ENCODE measurements around the gene TMTC2.
"Not testable (repeated sequence)": the region's sequence is repeated elsewhere in the genome, so short reads cannot be mapped to it uniquely, and the experiment has no call there.

The TMTC2 gene

DNA sequence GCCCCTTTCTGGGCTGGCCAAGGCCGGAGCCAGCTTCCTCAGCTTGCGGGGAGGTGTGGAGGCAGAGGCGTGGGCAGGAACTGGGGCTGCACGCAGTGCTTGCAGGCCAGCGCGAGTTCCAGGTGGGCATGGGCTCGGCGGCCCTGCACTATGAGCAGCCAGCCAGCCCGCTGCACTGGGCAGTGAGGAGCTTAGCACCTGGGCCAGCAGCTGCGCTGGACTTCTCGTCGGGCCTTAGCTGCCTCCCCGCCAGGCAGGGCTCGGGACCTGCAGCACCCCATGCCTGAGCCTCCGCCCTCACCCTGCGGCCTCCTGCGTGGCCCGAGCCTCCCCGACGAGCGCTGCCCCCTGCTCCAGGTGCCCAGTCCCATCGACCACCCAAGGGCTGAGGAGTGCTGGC lies 42.0 kb downstream of the TMTC2 start:
- DNase-seq = no peak

- no peak for DNase-seq
Observed at GRCh38 chr12:82730953-82731459, 44.3 kb downstream of the TMTC2 start.

- no peak for DNase-seq
Observed at GRCh38 chr12:82740129-82741000, 53.7 kb downstream of the TMTC2 start.

DNA sequence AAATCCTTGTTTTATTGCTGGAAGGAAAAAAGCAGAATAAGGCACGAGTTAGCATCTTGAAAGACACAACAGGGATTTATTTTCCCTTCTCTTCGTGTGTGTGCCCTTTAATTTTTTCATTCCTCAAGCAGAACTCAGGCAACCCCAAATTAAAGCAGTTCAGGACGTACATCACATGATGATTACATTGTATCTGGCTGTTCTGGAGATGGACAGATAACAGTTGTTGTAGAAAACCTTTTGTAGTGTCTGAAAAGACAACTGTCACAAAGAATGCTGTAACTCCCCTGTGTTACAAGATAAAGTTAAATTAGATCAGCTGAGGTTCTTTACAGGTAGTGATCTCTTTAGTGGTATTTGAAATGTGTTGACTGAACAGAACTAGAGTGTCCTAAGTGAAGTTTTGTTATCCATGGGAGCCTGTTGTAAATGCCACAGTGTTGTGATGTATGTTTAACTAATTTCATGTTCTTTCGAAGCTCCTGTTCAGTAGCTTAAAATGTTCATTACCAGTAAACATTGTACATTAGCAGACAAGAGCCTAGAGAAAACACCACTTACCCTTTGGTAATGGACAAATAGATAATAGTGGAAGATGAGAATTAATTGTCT lies 58.5 kb downstream of the TMTC2 start:
- no peak for DNase-seq

- DNase-seq = no peak
Observed at GRCh38 chr12:82745807-82746206, 59.1 kb downstream of the TMTC2 start.

- DNase-seq = no peak
Observed at GRCh38 chr12:82746668-82747067, 60.0 kb downstream of the TMTC2 start.

DNA sequence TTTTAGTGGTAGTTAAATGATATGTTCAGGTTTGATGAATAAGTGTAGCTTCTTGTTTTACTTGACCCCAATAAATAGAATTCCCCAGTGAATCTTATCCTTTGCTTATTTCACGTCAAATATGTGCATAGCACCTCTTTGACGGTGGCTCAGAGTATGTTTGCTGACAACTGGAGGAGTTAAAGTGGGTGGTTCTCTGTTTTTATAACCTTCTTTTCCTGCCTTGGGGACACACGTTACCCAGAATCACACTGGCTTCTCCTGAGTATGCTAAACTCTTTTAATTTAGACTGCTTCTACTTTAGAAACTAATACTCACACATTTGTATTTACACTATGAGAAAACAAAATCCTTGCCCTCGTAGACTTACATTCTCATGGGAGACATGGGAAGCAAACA lies 62.3 kb downstream of the TMTC2 start:
- DNase-seq = no peak

DNA sequence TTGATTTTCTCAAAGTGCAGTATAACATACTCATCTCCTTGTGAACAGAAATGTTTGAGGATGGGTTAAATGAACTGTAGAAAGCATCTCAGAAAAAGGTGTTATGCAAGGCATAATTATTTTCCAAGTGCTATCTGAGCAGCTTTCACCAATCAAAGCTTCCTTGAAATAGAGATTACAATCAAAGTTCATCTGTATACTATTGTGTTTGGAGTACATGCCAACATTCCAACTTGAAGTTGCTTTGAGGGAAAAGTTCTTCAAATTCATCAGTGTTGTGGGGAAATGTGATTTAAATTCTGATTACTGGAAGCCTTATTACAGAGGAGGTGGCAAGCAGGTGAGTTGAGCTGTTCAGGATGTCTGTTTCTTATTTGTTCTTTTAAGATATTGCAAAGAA lies 68.2 kb downstream of the TMTC2 start:
- no peak for DNase-seq

GRCh38 chr12:82756303-82756702 lies 69.6 kb downstream of the TMTC2 start:
- DNase-seq = no peak

GRCh38 chr12:82757059-82757458 lies 70.4 kb downstream of the TMTC2 start:
- DNase-seq = no peak

DNA sequence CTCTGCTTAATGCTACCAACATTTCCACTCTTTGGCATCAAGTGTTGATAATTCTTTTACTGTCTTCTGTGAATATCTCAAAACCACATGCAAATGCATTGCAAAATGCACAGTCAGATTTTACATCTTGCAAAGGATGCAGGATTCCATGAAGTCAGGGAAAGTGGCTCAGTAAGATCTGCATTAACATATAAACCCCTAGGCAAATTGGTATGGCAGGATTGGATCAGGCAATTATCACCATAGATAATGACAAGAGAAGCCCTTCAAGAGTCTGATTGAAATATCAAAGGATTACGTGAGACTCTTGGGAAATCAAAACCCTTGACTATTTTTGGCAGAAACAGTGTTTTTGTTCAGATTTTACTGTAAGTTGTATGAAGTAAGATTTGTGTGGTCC lies 71.0 kb downstream of the TMTC2 start:
- DNase-seq = no peak

DNA sequence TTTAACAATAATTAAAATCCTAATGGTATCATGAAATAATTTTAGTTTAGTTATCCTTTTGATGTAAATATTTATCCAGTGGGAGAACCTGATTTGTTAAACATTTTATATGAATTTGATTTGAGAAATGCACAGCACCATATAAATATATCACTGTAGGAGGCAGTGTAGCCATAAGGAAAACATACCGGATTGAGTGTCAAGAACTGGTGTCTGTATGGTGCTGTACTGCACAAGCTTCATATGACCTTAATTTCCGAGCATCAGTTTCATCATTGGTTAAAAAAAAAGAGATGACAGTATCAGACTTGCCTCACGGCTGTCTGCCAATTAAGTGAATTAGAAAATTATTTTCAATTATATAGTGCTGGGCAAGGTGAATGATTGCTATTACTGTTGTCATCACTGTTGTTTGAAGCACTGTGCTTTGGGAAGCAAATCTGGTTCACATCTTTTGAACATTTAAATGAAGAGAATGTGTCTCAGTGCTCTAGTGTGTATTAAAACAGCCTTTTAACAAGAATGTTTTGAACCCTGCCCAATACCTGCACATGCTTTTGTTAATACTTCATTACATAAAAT lies 72.1 kb downstream of the TMTC2 start:
- DNase-seq = no peak

DNA sequence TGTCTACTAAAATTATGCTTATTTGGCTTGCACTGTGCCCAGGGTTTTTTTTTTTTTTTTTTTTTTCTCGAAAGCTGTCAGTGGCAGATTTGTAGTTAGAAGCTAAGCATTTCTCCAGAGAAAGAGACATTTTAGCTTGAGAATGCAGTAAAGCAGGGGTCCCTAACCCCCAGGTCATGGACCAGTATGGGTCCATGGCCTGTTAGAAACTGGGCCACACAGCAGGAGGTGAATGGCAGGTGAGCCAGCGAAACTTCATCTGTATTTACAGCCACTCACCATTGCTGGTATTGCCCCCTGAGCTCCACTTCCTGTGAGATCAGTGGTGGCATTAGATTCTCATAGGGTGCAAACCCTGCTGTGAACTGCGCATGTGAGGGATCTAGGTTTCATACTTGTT lies 73.7 kb downstream of the TMTC2 start:
- no peak for DNase-seq

- DNase-seq = not testable (repeated sequence)
Observed at GRCh38 chr12:82765206-82765605, 78.5 kb downstream of the TMTC2 start.

GRCh38 chr12:82765971-82766705 lies 79.4 kb downstream of the TMTC2 start:
- no peak for DNase-seq

GRCh38 chr12:82774666-82775065 lies 88.0 kb downstream of the TMTC2 start:
- DNase-seq = no peak

DNA sequence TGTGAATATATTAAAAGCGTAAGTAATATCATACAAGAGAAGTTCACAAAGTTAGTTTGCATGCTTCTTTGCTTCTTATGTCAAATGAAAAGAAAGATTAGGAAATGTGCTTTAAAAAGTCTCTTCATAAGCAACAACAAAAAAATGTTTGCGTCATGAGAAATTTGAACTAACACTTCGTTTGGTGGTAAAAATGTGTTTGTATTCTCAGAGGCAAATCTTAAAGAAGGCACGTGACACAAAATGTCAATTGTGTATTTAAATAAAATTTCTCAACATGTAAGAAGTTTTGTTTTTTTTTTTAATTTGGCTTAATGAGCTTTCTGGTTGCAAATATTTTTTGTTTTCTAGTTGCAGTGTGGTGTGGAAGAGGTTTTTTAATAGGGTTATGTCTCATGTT lies 93.8 kb downstream of the TMTC2 start:
- no peak for DNase-seq

- DNase-seq = no peak
Observed at GRCh38 chr12:82781309-82781997, 94.7 kb downstream of the TMTC2 start.

DNA sequence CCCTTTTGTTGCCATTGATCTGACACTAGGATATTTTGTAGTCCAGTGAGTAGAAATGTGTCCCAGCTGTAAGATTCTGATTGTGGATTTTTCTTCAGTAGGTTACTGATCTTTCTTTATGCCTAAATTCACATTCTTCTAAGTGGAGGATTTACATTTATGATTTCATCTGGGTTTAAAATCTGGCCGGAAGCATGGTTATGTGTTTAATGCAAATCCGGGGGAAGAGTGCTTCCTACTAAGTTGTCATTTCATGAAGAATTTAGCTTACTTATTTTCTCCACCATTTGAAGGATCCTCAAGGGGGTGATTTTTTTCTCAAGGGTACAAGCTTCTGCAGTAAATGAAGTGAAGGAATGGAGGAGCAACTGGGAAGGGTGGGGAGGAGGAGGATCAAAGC lies 96.7 kb downstream of the TMTC2 start:
- DNase-seq = no peak

DNA sequence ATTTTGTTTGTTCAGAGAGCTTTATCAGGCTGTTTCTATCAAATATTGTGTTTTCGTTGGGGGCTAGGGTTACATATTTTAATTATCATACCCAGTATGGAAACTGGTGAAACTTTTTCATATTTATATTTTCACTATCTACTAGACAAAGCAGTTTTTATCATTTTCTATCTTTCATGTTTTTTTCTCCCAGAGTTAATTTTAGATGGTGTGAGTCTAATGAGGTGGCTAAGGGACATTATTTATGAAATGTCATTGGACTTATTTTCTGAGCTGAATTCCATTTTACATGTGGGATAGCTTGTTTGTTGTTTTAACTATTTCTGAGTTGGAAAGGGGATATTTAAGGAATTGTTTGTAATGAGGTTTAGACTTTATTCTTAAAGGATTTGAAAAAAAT lies 100.3 kb downstream of the TMTC2 start:
- DNase-seq = no peak

DNA sequence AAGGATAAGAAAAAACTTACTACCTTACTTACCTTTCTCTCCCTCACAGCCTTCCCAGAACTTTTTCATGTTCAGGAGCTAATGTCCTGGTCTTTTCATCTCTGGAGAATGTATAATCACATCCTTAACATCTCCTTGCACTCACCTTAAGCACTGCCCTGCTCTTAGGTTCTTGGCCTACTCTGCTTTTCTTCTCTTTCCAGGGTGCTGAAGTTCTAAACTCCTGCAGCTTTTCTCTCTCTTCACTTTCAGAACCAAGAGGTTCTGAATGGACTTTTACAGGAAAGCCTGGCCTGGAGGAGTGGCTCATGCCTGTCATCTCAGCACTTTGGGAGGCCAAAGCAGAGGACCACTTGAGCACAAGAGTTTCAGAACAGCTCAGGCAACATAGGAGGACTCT lies 101.9 kb downstream of the TMTC2 start:
- no peak for DNase-seq

DNA sequence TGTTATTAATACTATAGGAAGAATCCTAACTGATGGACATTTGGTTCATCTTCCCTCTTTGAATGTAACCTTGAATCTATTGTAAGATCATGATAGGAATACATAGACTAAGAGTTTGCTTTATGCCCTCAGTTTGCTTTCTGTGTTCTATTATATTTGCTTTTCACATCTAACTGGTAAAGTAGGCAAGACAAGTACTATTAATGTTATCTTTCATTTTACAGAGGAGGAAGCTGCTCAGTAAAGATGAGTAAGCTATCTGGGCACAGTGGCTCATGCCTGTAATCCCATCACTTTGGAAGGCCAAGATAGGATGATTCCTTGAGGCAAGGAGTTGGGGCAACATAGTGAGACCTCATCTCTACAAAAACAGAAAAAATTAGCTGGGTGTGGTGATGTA lies 103.0 kb downstream of the TMTC2 start:
- DNase-seq = no peak

All from T-helper 9 cell (primary cell).